OCI-LY3 (cell line): ENCODE data around the gene KAT8.

Experiments used
- H2AFZ ChIP-seq: fragments of 200-600, 300-600 bp; shearing (Covaris generic); 2 replicates; pipeline ENCODE4 v1.6.0; 2014; ENCODE audit warnings: antibody characterized with exemption, low read depth, low read length
- H3K27ac ChIP-seq: fragments of 200-600, 300-600 bp; sonication (generic); 2 replicates; pipeline ENCODE4 v1.5.1; 2014; ENCODE audit warnings: mild to moderate bottlenecking, low read length, moderate library complexity, mixed read lengths
- H3K27me3 ChIP-seq: fragments of 200-600, 300-600 bp; sonication (generic); 2 replicates; pipeline ENCODE4 v1.6.1; 2014; ENCODE audit warnings: low read depth, low read length, mixed read lengths
- H3K36me3 ChIP-seq: fragments of 200-600, 300-600 bp; sonication (generic); replicated peaks from 2 replicates; pipeline ENCODE3; 2014; ENCODE audit warnings: low read depth, low read length, mixed read lengths
- H3K4me1 ChIP-seq: fragments of 300-600, 200-600 bp; sonication (generic); 2 replicates; pipeline ENCODE4 v1.6.1; 2014; ENCODE audit warnings: low read length, mixed read lengths
- H3K4me2 ChIP-seq: fragments of 200-600, 300-600 bp; sonication (generic); 2 replicates; pipeline ENCODE4 v1.6.1; 2014; ENCODE audit warnings: low read length, mixed read lengths
- H3K4me3 ChIP-seq: fragments of 300-600, 200-600 bp; sonication (generic); 2 replicates; pipeline ENCODE4 v1.5.1; 2014; ENCODE audit warnings: antibody characterized with exemption, mild to moderate bottlenecking, low read length, moderate library complexity
- H3K79me2 ChIP-seq: fragments of 300-600, 200-600 bp; shearing (Covaris generic); 2 replicates; pipeline ENCODE4 v1.6.1; 2014; ENCODE audit warnings: mild to moderate bottlenecking, low read length, mixed read lengths
- H3K9ac ChIP-seq: fragments of 300-600, 200-600 bp; shearing (Covaris generic); 2 replicates; pipeline ENCODE4 v1.6.0; 2014; ENCODE audit warnings: mild to moderate bottlenecking, low read length, moderate library complexity
- H3K9me3 ChIP-seq: fragments of 200-600, 300-600 bp; shearing (Covaris generic); 2 replicates; pipeline ENCODE4 v1.6.1; 2014; ENCODE audit warnings: low read length, mixed read lengths; ENCODE audit not compliant: insufficient read depth
- H4K20me1 ChIP-seq: fragments of 200-600, 300-600 bp; sonication (generic); 2 replicates; pipeline ENCODE4 v1.6.1; 2016; ENCODE audit warnings: low read length, mixed read lengths; ENCODE audit not compliant: insufficient read depth
- CTCF ChIP-seq: fragments of 200-600, 300-600 bp; sonication (generic); IDR thresholded peaks from 2 replicates; pipeline ENCODE4 v1.5.1; 2014; ENCODE audit warnings: antibody characterized with exemption, low read length, low read depth
- EZH2phosphoT487 ChIP-seq: fragments of 200-600 bp; shearing (Covaris generic); IDR thresholded peaks from 2 replicates; pipeline ENCODE4 v1.6.1; 2018; ENCODE audit warnings: antibody characterized with exemption, mixed run types, low read depth

Gene KAT8

GRCh38 chr16:31080035-31080629 lies 37.3 kb upstream of the KAT8 start:
- H3K36me3 ChIP-seq: peaks cover 35% of the 10 kb centered on the region
- peaks cover 22% of the 10 kb centered on the region for H3K79me2 ChIP-seq

DNA sequence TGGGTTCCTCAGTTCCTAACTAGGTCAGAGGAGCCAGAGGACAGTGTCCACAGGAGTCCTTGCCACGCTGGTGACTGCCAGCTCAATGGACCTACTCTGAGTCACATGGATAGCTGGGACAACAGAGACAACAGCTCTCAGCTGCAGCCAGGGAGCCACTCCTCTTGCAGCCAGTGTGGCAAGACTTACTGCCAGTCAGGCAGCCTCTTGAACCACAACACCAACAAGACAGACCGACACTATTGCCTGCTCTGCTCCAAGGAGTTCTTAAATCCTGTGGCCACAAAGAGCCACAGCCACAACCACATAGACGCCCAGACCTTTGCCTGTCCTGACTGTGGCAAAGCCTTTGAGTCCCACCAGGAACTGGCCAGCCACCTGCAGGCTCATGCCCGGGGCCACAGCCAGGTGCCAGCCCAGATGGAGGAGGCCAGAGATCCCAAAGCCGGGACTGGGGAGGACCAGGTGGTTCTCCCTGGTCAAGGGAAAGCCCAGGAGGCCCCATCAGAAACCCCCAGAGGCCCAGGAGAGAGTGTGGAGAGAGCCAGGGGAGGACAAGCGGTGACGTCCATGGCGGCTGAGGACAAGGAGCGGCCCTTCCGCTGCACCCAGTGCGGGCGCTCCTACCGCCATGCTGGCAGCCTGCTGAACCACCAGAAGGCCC lies 36.6 kb upstream of the KAT8 start:
- peaks cover 3% of the 10 kb centered on the region; the same call in 1 of the 2 replicates for H4K20me1 ChIP-seq
- H3K9me3 ChIP-seq: no peaks in the 10 kb centered on the region
- H2AFZ ChIP-seq: no peak overlapping the region
- H3K4me3 ChIP-seq: no peak overlapping the region
- H3K9ac ChIP-seq: no peak overlapping the region
- no peaks in the 10 kb centered on the region for H3K4me1 ChIP-seq
- no peak overlapping the region for H3K27ac ChIP-seq
- TF ChIP-seq CTCF: no peak
- no peak for TF ChIP-seq EZH2phosphoT487
- H3K27me3 ChIP-seq: no peaks in the 10 kb centered on the region
- H3K4me2 ChIP-seq: no peak overlapping the region
- peaks cover 14% of the 10 kb centered on the region for H3K79me2 ChIP-seq
- peaks cover 37% of the 10 kb centered on the region for H3K36me3 ChIP-seq

More at GRCh38 chr16:31080035-31080629, 37.3 kb upstream of the KAT8 start:
- H2AFZ ChIP-seq: no peak overlapping the region
- H3K9me3 ChIP-seq: no peaks in the 10 kb centered on the region
- no peaks in the 10 kb centered on the region for H3K27me3 ChIP-seq
- TF ChIP-seq CTCF (no peak), EZH2phosphoT487 (no peak)
- H3K4me3 ChIP-seq: no peak overlapping the region
- H3K27ac ChIP-seq: no peak overlapping the region
- no peak overlapping the region for H3K4me2 ChIP-seq
- peaks cover 5% of the 10 kb centered on the region for H3K4me1 ChIP-seq
- H4K20me1 ChIP-seq: 0 out of 2 replicates have a peak, but pooled peaks cover 3% of the 10 kb centered on the region
- H3K9ac ChIP-seq: no peak overlapping the region

- Histone ChIP-seq H3K4me3 (no peak overlapping the region), H2AFZ (no peak overlapping the region), H3K9ac (no peak overlapping the region), H3K4me2 (no peak overlapping the region), H3K79me2 (peaks cover 6% of the 10 kb centered on the region; the same call in 1 of the 2 replicates), H3K4me1 (no peaks in the 10 kb centered on the region), H3K27ac (no peak overlapping the region), H3K9me3 (no peaks in the 10 kb centered on the region), H3K36me3 (peaks cover 37% of the 10 kb centered on the region), H4K20me1 (peaks cover 3% of the 10 kb centered on the region; the same call in 1 of the 2 replicates), H3K27me3 (no peaks in the 10 kb centered on the region)
- no peak for TF ChIP-seq CTCF
- no peak for TF ChIP-seq EZH2phosphoT487
Observed at GRCh38 chr16:31081428-31082351, 35.8 kb upstream of the KAT8 start.
